Activated naive CD4-positive, alpha-beta T cell treated with anti-CD3 and anti-CD28 coated beads, Interleukin-2, amount 10 ng/mL, durations not matched to agents 7 days and 5 days (primary cell): ENCODE results near the gene SNX10.

ENCODE experiments used
- CTCF ChIA-PET: fragments of 350-600 bp; sonication (Branson Sonifier 250); formaldehyde crosslinking; loops from one replicate; lab custom pipeline; 2021; ENCODE audit warnings: antibody characterized with exemption; lab: Charles Lee
- DNase-seq: peaks from one replicate; pipeline ENCODE4 v3.0.0-alpha.2; 2020
- H3K27ac Mint-ChIP-seq: one replicate; pipeline ENCODE4 v1.8.0; 2021; ENCODE audit warnings: mild to moderate bottlenecking, moderate library complexity, mixed read lengths
- H3K27me3 Mint-ChIP-seq: one replicate; pipeline ENCODE4 v1.8.0; 2021; ENCODE audit warnings: mild to moderate bottlenecking, mixed read lengths
- H3K36me3 Mint-ChIP-seq: one replicate; pipeline ENCODE4 v1.8.0; 2021; ENCODE audit warnings: mixed read lengths
- H3K4me1 Mint-ChIP-seq: one replicate; pipeline ENCODE4 v1.8.0; 2021; ENCODE audit warnings: mixed read lengths
- H3K4me3 Mint-ChIP-seq: one replicate; pipeline ENCODE4 v1.8.0; 2021; ENCODE audit warnings: mild to moderate bottlenecking, moderate library complexity, mixed read lengths
- H3K9me3 Mint-ChIP-seq: one replicate; pipeline ENCODE4 v1.8.0; 2021; ENCODE audit warnings: mixed read lengths

Gene SNX10

GRCh38 chr7:26356229-26356628 lies 64.6 kb downstream of the SNX10 start:
- H3K9me3 Mint-ChIP-seq: no peaks in the 10 kb centered on the region
- no peak overlapping the region for H3K27ac Mint-ChIP-seq
- CTCF ChIA-PET: interaction anchor here (1.2 to 1.5 kb wide), 3 partner anchors 9 to 65 kb away, joined by 3 to 5 read pairs (median 3); partner anchors contain the start of gene SNX10
- peaks cover 2% of the 10 kb centered on the region for H3K36me3 Mint-ChIP-seq
- no peaks in the 10 kb centered on the region for H3K4me1 Mint-ChIP-seq
- no peaks in the 10 kb centered on the region for H3K27me3 Mint-ChIP-seq
- DNase-seq: no peak
- no peak overlapping the region for H3K4me3 Mint-ChIP-seq

- no peaks in the 10 kb centered on the region for H3K27me3 Mint-ChIP-seq
- H3K27ac Mint-ChIP-seq: no peak overlapping the region
- no peak overlapping the region for H3K4me3 Mint-ChIP-seq
- DNase-seq: no peak
- H3K9me3 Mint-ChIP-seq: no peaks in the 10 kb centered on the region
- H3K36me3 Mint-ChIP-seq: peaks cover 1% of the 10 kb centered on the region
- no peaks in the 10 kb centered on the region for H3K4me1 Mint-ChIP-seq
- CTCF ChIA-PET: interaction anchor here (1.3 to 1.5 kb wide), 2 partner anchors 8 to 66 kb away, joined by 3 to 5 read pairs; partner anchors contain the start of gene SNX10
Measured at GRCh38 chr7:26356929-26357798, 65.5 kb downstream of the SNX10 start.

GRCh38 chr7:26357799-26358151 lies 66.1 kb downstream of the SNX10 start:
- Mint-ChIP-seq H3K36me3 (peaks cover 1% of the 10 kb centered on the region), H3K4me1 (no peaks in the 10 kb centered on the region), H3K27me3 (no peaks in the 10 kb centered on the region), H3K9me3 (no peaks in the 10 kb centered on the region), H3K27ac (no peak overlapping the region), H3K4me3 (no peak overlapping the region)
- no peak for DNase-seq
- CTCF ChIA-PET: no interaction called here

- Mint-ChIP-seq H3K27me3 (no peaks in the 10 kb centered on the region), H3K4me1 (peaks cover 4% of the 10 kb centered on the region), H3K36me3 (peaks cover 5% of the 10 kb centered on the region), H3K4me3 (no peak overlapping the region), H3K9me3 (no peaks in the 10 kb centered on the region), H3K27ac (no peak overlapping the region)
- CTCF ChIA-PET: interaction anchor here (1.5 kb wide), 1 partner anchor 9 kb away, joined by 3 read pairs; no protein-coding TSS in a partner anchor
- no peak for DNase-seq
Measured at GRCh38 chr7:26360650-26361049, 69.0 kb downstream of the SNX10 start.

GRCh38 chr7:26361637-26362036 lies 70.0 kb downstream of the SNX10 start:
- DNase-seq: no peak
- Mint-ChIP-seq H3K27ac (no peak overlapping the region), H3K36me3 (peaks cover 5% of the 10 kb centered on the region), H3K9me3 (no peaks in the 10 kb centered on the region), H3K27me3 (no peaks in the 10 kb centered on the region), H3K4me1 (peaks cover 4% of the 10 kb centered on the region), H3K4me3 (no peak overlapping the region)
- CTCF ChIA-PET: interaction anchor here (1.1 to 2.6 kb wide), 3 partner anchors 8 to 271 kb away, joined by 3 to 11 read pairs (median 3); no protein-coding TSS in a partner anchor

GRCh38 chr7:26363465-26363864 lies 71.8 kb downstream of the SNX10 start:
- Mint-ChIP-seq H3K27ac (no peak overlapping the region), H3K9me3 (no peaks in the 10 kb centered on the region), H3K4me1 (peaks cover 4% of the 10 kb centered on the region), H3K4me3 (no peak overlapping the region), H3K36me3 (peaks cover 6% of the 10 kb centered on the region), H3K27me3 (no peaks in the 10 kb centered on the region)
- DNase-seq: no peak
- CTCF ChIA-PET: interaction anchor here (1.1 to 2.6 kb wide), 3 partner anchors 273 to 467 kb away, joined by 3 to 11 read pairs (median 4); no protein-coding TSS in a partner anchor

- H3K27ac Mint-ChIP-seq: no peak overlapping the region
- no peaks in the 10 kb centered on the region for H3K9me3 Mint-ChIP-seq
- peaks cover 13% of the 10 kb centered on the region for H3K4me1 Mint-ChIP-seq
- no peak overlapping the region for H3K4me3 Mint-ChIP-seq
- CTCF ChIA-PET: interaction anchor here (0.6 to 3.7 kb wide), 41 partner anchors 9 to 474 kb away, joined by 3 to 57 read pairs (median 4); partner anchors contain the start of genes CBX3, NFE2L3 and SNX10
- peaks cover 6% of the 10 kb centered on the region for H3K36me3 Mint-ChIP-seq
- H3K27me3 Mint-ChIP-seq: no peaks in the 10 kb centered on the region
- DNase-seq: peak; percentile 71
Measured at GRCh38 chr7:26365077-26365900, 73.6 kb downstream of the SNX10 start.

- peaks cover 14% of the 10 kb centered on the region for H3K4me1 Mint-ChIP-seq
- no peaks in the 10 kb centered on the region for H3K27me3 Mint-ChIP-seq
- DNase-seq: no peak
- H3K9me3 Mint-ChIP-seq: no peaks in the 10 kb centered on the region
- no peak overlapping the region for H3K27ac Mint-ChIP-seq
- CTCF ChIA-PET: interaction anchor here (0.6 to 3.7 kb wide), 27 partner anchors 9 to 473 kb away, joined by 3 to 57 read pairs (median 5); partner anchors contain the start of gene CBX3
- H3K4me3 Mint-ChIP-seq: no peak overlapping the region
- H3K36me3 Mint-ChIP-seq: peaks cover 6% of the 10 kb centered on the region
Measured at GRCh38 chr7:26365901-26366275, 74.2 kb downstream of the SNX10 start.

GRCh38 chr7:26367219-26367711 lies 75.6 kb downstream of the SNX10 start:
- no peaks in the 10 kb centered on the region for H3K27me3 Mint-ChIP-seq

GRCh38 chr7:26368542-26368941 lies 76.9 kb downstream of the SNX10 start:
- H3K36me3 Mint-ChIP-seq: peaks cover 20% of the 10 kb centered on the region
- H3K27me3 Mint-ChIP-seq: no peaks in the 10 kb centered on the region
- CTCF ChIA-PET: interaction anchor here (0.8 to 2.3 kb wide), 12 partner anchors 10 to 475 kb away, joined by 3 to 13 read pairs (median 5); partner anchors contain the start of gene CBX3
- peaks cover 14% of the 10 kb centered on the region for H3K4me1 Mint-ChIP-seq
- no peak for DNase-seq
- no peak overlapping the region for H3K4me3 Mint-ChIP-seq
- H3K27ac Mint-ChIP-seq: no peak overlapping the region
- H3K9me3 Mint-ChIP-seq: no peaks in the 10 kb centered on the region

More at GRCh38 chr7:26367219-26367711, 75.6 kb downstream of the SNX10 start:
- peaks cover 12% of the 10 kb centered on the region for H3K36me3 Mint-ChIP-seq
- H3K27ac Mint-ChIP-seq: no peak overlapping the region
- no peak overlapping the region for H3K4me3 Mint-ChIP-seq
- no peak for DNase-seq
- H3K9me3 Mint-ChIP-seq: no peaks in the 10 kb centered on the region
- CTCF ChIA-PET: interaction anchor here (0.6 to 3.7 kb wide), 5 partner anchors 76 to 475 kb away, joined by 3 to 57 read pairs (median 4); partner anchors contain the start of gene SNX10
- H3K4me1 Mint-ChIP-seq: peaks cover 14% of the 10 kb centered on the region

GRCh38 chr7:26369593-26369992 lies 77.9 kb downstream of the SNX10 start:
- peak; percentile 32 for DNase-seq

GRCh38 chr7:26370011-26370410 lies 78.3 kb downstream of the SNX10 start:
- Mint-ChIP-seq H3K36me3 (peaks cover 20% of the 10 kb centered on the region), H3K9me3 (no peaks in the 10 kb centered on the region), H3K4me3 (no peak overlapping the region)

More at GRCh38 chr7:26369593-26369992, 77.9 kb downstream of the SNX10 start:
- peaks cover 14% of the 10 kb centered on the region for H3K4me1 Mint-ChIP-seq
- no peak overlapping the region for H3K4me3 Mint-ChIP-seq
- no peak overlapping the region for H3K27ac Mint-ChIP-seq
- CTCF ChIA-PET: interaction anchor here (0.6 to 2.3 kb wide), 41 partner anchors 9 to 791 kb away, joined by 3 to 29 read pairs (median 4); partner anchors contain the start of gene CBX3
- H3K36me3 Mint-ChIP-seq: peaks cover 22% of the 10 kb centered on the region
- H3K9me3 Mint-ChIP-seq: no peaks in the 10 kb centered on the region
- no peaks in the 10 kb centered on the region for H3K27me3 Mint-ChIP-seq

GRCh38 chr7:26372249-26372648 lies 80.6 kb downstream of the SNX10 start:
- Mint-ChIP-seq H3K36me3 (peaks cover 18% of the 10 kb centered on the region), H3K9me3 (no peaks in the 10 kb centered on the region), H3K4me3 (no peak overlapping the region), H3K27ac (no peak overlapping the region), H3K27me3 (peaks cover 18% of the 10 kb centered on the region), H3K4me1 (peaks cover 17% of the 10 kb centered on the region)
- DNase-seq: no peak
- CTCF ChIA-PET: interaction anchor here (0.6 to 1.9 kb wide), 7 partner anchors 87 to 309 kb away, joined by 3 to 5 read pairs (median 3); no protein-coding TSS in a partner anchor

More at GRCh38 chr7:26370011-26370410, 78.3 kb downstream of the SNX10 start:
- H3K27me3 Mint-ChIP-seq: no peaks in the 10 kb centered on the region
- no peak for DNase-seq
- H3K4me1 Mint-ChIP-seq: peaks cover 11% of the 10 kb centered on the region
- H3K27ac Mint-ChIP-seq: no peak overlapping the region
- CTCF ChIA-PET: interaction anchor here (0.7 to 2.3 kb wide), 38 partner anchors 8 to 791 kb away, joined by 3 to 29 read pairs (median 4); no protein-coding TSS in a partner anchor
